GM12878 (cell line): Measurements from ENCODE around the gene IGF2BP2.
"Not testable (repeated sequence)": the region's sequence is repeated elsewhere in the genome, so short reads cannot be mapped to it uniquely, and the experiment has no call there.

Experiments used
- EP300 ChIP-seq, 2 experiments: fragments of 150-350 bp in 1 of 2; IDR thresholded peaks; 2 replicates each; pipeline ENCODE4 v1.6.1; 2011 to 2012; ENCODE audit warnings: low read depth in 2 of 2, low read length in 2 of 2, borderline replicate concordance in 1 of 2, improper control_type of control experiment in 1 of 2, inconsistent platforms in 1 of 2; ENCODE audit not compliant: control insufficient read depth in 1 of 2
- ETV6 ChIP-seq, 2 experiments: fragments of 450-650 bp in 1 of 2; IDR thresholded peaks in 1 of 2; conservative IDR thresholded peaks in 1 of 2; 2 replicates each; pipeline ENCODE4 v1.6.1; 2014; ENCODE audit warnings: antibody characterized with exemption in 1 of 2, borderline replicate concordance in 1 of 2, low read depth in 1 of 2, mild to moderate bottlenecking in 1 of 2, moderate library complexity in 1 of 2
- MYC ChIP-seq: IDR thresholded peaks from 2 replicates; pipeline ENCODE4 v1.6.1; 2011; ENCODE audit warnings: mild to moderate bottlenecking, low read length, moderate library complexity, inconsistent platforms; ENCODE audit not compliant: insufficient read depth, insufficient replicate concordance, insufficient read length, severe bottlenecking
- POLR2AphosphoS2 ChIP-seq: IDR thresholded peaks from 2 replicates; pipeline ENCODE4 v1.6.1; 2011; ENCODE audit warnings: low read depth, mild to moderate bottlenecking, low read length, improper control_type of control experiment, moderate library complexity
- SMC3 ChIP-seq: IDR thresholded peaks from 2 replicates; pipeline ENCODE4 v1.6.1; 2011; ENCODE audit warnings: low read length, improper control_type of control experiment, borderline replicate concordance
- STAT1 ChIP-seq: fragments of 450-650 bp; conservative IDR thresholded peaks from 2 replicates; pipeline ENCODE4 v1.6.1; 2014; ENCODE audit warnings: antibody characterized with exemption, mild to moderate bottlenecking
- SUZ12 ChIP-seq: fragments of 200-600 bp; sonication (generic); IDR thresholded peaks from one replicate; pipeline ENCODE4 v1.6.1; 2018; ENCODE audit warnings: antibody characterized with exemption, mild to moderate bottlenecking; ENCODE audit not compliant: unreplicated experiment
- ZNF384 ChIP-seq: IDR thresholded peaks from 2 replicates; pipeline ENCODE4 v1.6.1; 2012; ENCODE audit warnings: low read depth, mild to moderate bottlenecking, low read length, improper control_type of control experiment, borderline replicate concordance
- ZSCAN29 ChIP-seq: fragments of 450-650 bp; IDR thresholded peaks from 2 replicates; pipeline ENCODE4 v1.6.1; 2017; ENCODE audit warnings: mild to moderate bottlenecking, moderate library complexity
- TF ChIP-seq, protein P1 (sequence below), 3 experiments: IDR thresholded peaks in 2 of 3; conservative IDR thresholded peaks in 1 of 3; 2 replicates each; pipeline ENCODE4 v1.5.1; 2011; ENCODE audit warnings: low read depth in 3 of 3, low read length in 3 of 3, mild to moderate bottlenecking in 3 of 3, control low read depth in 2 of 3, moderate library complexity in 2 of 3, inconsistent platforms in 1 of 3, mixed read lengths in 1 of 3; ENCODE audit not compliant: control insufficient read depth in 2 of 3, insufficient read depth in 1 of 3; ENCODE audit errors: extremely low read depth in 1 of 3

DNA sequence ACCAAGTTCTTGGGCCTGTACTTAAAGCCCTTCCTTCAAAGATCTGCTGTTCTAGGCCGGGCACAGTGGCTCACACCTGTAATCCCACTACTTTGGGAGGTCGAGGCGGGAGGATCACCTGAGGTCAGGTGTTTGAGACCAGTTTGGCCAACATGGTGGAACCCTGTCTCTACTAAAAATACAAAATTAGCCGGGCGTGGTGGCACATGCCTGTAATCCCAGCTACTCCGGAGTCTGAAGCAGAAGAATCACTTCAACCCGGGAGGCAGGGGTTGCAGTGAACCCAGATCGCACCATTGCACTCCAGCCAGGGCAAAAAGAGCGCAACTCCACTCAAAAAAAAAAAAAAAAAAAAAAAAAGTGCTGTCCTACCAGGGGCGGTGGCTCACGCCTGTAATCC is 186.2 kb downstream of the IGF2BP2 start:
- TF ChIP-seq POLR2AphosphoS2; STAT1; ZNF384; EP300 (IDR thresholded peaks at IDR 0.05; ENCODE audit: borderline replicate concordance in 1 of 2, control insufficient read depth in 1 of 2, low read depth in 2 of 2, low read length in 2 of 2); ZSCAN29; SMC3; ETV6 (conservative IDR thresholded peaks at IDR 0.05 in 1 of 2, IDR thresholded peaks at IDR 0.05 in 1 of 2; ENCODE audit: borderline replicate concordance in 1 of 2, low read depth in 1 of 2); MYC; SUZ12: not testable (repeated sequence)
- TF ChIP-seq, protein P1, sequence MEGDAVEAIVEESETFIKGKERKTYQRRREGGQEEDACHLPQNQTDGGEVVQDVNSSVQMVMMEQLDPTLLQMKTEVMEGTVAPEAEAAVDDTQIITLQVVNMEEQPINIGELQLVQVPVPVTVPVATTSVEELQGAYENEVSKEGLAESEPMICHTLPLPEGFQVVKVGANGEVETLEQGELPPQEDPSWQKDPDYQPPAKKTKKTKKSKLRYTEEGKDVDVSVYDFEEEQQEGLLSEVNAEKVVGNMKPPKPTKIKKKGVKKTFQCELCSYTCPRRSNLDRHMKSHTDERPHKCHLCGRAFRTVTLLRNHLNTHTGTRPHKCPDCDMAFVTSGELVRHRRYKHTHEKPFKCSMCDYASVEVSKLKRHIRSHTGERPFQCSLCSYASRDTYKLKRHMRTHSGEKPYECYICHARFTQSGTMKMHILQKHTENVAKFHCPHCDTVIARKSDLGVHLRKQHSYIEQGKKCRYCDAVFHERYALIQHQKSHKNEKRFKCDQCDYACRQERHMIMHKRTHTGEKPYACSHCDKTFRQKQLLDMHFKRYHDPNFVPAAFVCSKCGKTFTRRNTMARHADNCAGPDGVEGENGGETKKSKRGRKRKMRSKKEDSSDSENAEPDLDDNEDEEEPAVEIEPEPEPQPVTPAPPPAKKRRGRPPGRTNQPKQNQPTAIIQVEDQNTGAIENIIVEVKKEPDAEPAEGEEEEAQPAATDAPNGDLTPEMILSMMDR (IDR thresholded peaks at IDR 0.05 in 2 of 3, conservative IDR thresholded peaks at IDR 0.05 in 1 of 3; ENCODE audit: control insufficient read depth in 2 of 3, extremely low read depth in 1 of 3, insufficient read depth in 1 of 3, low read depth in 3 of 3, low read length in 3 of 3) = not testable (repeated sequence)
